Aorta (tissue), 5 donors: ENCODE results near the gene FYCO1. TPM values are rescaled to one million over a fixed set of nuclear protein-coding genes. Genes with fewer than 3 reads are reported as not detected.
"Not testable (repeated sequence)": the region's sequence is repeated elsewhere in the genome, so short reads cannot be mapped to it uniquely, and the experiment has no call there.

ENCODE experiments used
- ATAC-seq: fragments of 200-7000 bp; cut with Tn5 transposase; one replicate; pipeline ENCODE4 v1.9.1; 2022; ENCODE audit warnings: moderate library complexity; ENCODE audit not compliant: low FRiP score
- DNase-seq, 2 donors: peaks; one replicate each; pipeline ENCODE4 v3.0.0-alpha.2; 2020
- H3K27ac ChIP-seq, 2 donors: one replicate each; pipeline ENCODE4 v1.5.1; 2013; ENCODE audit warnings: low read length in 2 of 2, mild to moderate bottlenecking in 2 of 2, moderate library complexity in 2 of 2, control low read depth in 1 of 2, inconsistent platforms in 1 of 2, low read depth in 1 of 2
- H3K27me3 ChIP-seq, 2 donors: one replicate each; pipeline ENCODE4 v1.6.1; 2013; ENCODE audit warnings: control low read depth in 1 of 2, low read length in 1 of 2, mild to moderate bottlenecking in 1 of 2, moderate library complexity in 1 of 2; ENCODE audit not compliant: insufficient read depth in 2 of 2, control insufficient read depth in 1 of 2
- H3K36me3 ChIP-seq, 2 donors: one replicate each; pipeline ENCODE4 v1.6.1; 2013; ENCODE audit warnings: control low read depth in 1 of 2, low read length in 1 of 2, mild to moderate bottlenecking in 1 of 2; ENCODE audit not compliant: insufficient read depth in 2 of 2, control insufficient read depth in 1 of 2
- H3K4me1 ChIP-seq, 2 donors: one replicate each; pipeline ENCODE4 v1.6.1; 2013; ENCODE audit warnings: low read length in 2 of 2, control low read depth in 1 of 2, mild to moderate bottlenecking in 1 of 2, moderate library complexity in 1 of 2; ENCODE audit not compliant: insufficient read depth in 2 of 2, control insufficient read depth in 1 of 2
- H3K4me3 ChIP-seq, 2 donors: one replicate each; pipeline ENCODE4 v1.5.1; 2013; ENCODE audit warnings: low read length in 2 of 2, control low read depth in 1 of 2, mild to moderate bottlenecking in 1 of 2
- H3K9me3 ChIP-seq: one replicate; pipeline ENCODE4 v1.6.1; 2013; ENCODE audit warnings: mild to moderate bottlenecking, low read length; ENCODE audit not compliant: control insufficient read depth
- WGBS, 2 donors: extraction: QIAGEN DNeasy Blood & Tissue Kit; methylation state at CpG; one replicate each; pipeline ENCODE4 v1.1.7; 2013; 5-methylcytosine and 5-hydroxymethylcytosine counted together
- intact Hi-C, 2 donors: fragments of 100-400 bp; cut with DNase I; formaldehyde crosslinking; loops; one replicate each; pipeline versions ENCODE4 v1.14.2 to v1.15.0; 2022
- polyA plus RNA-seq, 2 donors: library from polyadenylated mRNA; stranded (reverse); fragments of 200-250 nt; gene quantifications; one replicate each; pipeline ENCODE4 v1.2.3, GENCODE V29; 2013
- total RNA-seq, 2 donors: library from RNA; stranded (reverse); fragmentation: NEBNext Ultra II Directional; extraction: Animal tissue kit (Norgen Biotek cat#: 25700); gene quantifications; one replicate each; pipeline ENCODE4 v1.2.1, GENCODE V29; 2021
- donor health status: healthy with polysubstance abuse.
- donor health status: Bipolar disorder and iron deficiency.
- donor health status: DM: no; HTN: no; CAD: no.
- donor health status: DM: no; HTN: no; CAD: no.
- donor health status: DM: yes; HTN: yes; CAD: no.

The FYCO1 gene
- total and polyA plus RNA-seq, 4 donors = 15.9 to 91.8 (median 51.7) TPM

DNA sequence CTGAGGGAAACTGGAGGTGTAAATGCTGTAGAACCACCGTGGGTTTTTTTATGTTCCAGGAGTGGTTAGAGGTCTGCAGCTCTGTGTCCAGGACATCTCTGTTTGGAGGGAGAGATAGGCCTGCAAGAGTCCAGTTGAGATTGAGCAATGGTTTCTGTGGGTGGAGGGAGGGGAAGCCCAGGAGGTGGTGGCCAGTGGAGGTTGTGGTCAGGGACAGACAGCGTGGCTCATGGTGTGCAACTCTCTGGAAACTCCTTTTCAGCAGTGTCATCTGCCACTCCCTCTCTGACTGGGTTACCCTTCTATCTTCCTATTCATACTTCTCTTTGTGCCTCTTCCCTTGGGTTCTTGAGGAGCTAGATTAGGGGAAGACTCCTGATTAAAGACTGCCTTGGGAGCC is 22.1 kb upstream of the FYCO1 start:
- intact Hi-C loops = no loop called here

DNA sequence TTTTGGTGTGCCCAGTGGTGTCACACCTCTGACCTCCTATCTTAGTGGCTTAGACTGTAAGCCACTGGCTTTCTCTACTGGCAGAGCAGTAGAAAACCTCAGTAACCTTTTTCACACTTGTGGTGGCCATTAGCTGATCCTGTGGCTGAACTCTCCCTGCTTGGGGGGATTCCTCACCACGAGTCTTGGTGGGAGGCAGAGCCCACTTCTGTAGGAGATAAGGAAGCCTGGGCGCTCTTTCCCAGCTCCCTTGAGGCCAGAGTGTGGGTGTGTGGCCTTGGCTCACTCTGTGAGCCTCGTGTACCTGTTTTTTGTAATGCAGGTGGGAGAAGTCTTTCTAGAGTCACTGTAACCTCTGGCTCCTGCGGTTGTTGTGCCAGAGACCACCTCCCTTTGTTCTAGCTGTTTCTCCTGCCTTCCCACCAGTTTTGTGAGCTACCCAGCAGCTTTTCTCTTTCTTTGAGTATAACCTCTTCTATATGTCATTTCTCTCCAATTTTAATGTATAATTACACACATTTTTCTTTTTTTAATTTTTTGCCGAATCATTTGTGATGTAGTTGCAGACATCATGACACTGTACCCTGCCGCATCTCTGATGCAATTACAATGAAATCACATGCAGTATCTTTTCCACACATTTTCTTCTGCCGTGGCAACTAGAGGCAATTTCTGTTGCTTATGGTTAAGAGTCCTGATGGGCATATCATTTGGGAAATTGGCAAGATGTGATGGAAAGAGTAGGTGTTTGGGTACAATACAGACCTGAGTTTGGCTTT is 17.9 kb upstream of the FYCO1 start:
- H3K27ac ChIP-seq = no peak overlapping the region
- H3K4me3 ChIP-seq = no peak overlapping the region
- ATAC-seq (no peak), DNase-seq (no peak)
- 79 to 84% methylated on average over 7 of the region's 7 CpGs for WGBS, 2 donors
- intact Hi-C loops = no loop called here
- no peaks in the 10 kb centered on the region for H3K9me3 ChIP-seq
- no peaks in the 10 kb centered on the region for H3K4me1 ChIP-seq
- H3K27me3 ChIP-seq = no peaks in the 10 kb centered on the region
- H3K36me3 ChIP-seq = no peaks in the 10 kb centered on the region

More for the DNA sequence above, 22.1 kb upstream of the FYCO1 start:
- Histone ChIP-seq H3K27ac (no peak overlapping the region), H3K36me3 (no peaks in the 10 kb centered on the region), H3K9me3 (no peaks in the 10 kb centered on the region), H3K27me3 (no peaks in the 10 kb centered on the region), H3K4me3 (no peak overlapping the region), H3K4me1 (no peaks in the 10 kb centered on the region)
- DNase-seq = peak in 1 of 2 donors; percentile 61
- 83 to 93% methylated on average over 2 of the region's 2 CpGs for WGBS, 2 donors
- ATAC-seq = peak; percentile 36

DNA sequence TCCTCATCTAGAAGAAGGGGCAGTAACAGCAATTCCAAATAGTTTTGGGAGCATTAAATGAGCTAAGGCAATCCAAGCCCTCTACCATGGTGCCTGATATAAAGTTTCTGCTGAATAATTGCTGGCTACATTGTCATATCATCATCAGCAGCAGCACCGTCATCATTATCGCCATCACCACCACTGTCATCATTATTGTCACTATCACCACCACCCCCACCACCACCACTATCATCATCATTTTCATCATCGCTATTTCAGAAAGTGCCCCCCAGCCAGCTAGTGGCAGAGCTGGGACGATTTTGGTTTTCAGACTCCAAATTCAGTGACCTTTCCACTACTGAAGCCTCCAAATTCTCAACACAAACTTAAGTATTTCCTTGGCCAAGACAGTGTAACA is 16.6 kb upstream of the FYCO1 start:
- no peaks in the 10 kb centered on the region for H3K27me3 ChIP-seq
- H3K36me3 ChIP-seq = no peaks in the 10 kb centered on the region
- no peaks in the 10 kb centered on the region for H3K4me1 ChIP-seq
- no peak overlapping the region for H3K27ac ChIP-seq
- no peak for DNase-seq
- 87% methylated on average over 4 of the region's 4 CpGs for WGBS, 2 donors
- intact Hi-C loops = no loop called here
- no peaks in the 10 kb centered on the region for H3K9me3 ChIP-seq
- ATAC-seq = no peak
- no peak overlapping the region for H3K4me3 ChIP-seq

- DNase-seq (no peak), ATAC-seq (no peak)
- 94 to 96% methylated on average over 2 of the region's 2 CpGs for WGBS, 2 donors
- H3K27ac ChIP-seq = no peak overlapping the region
- no peaks in the 10 kb centered on the region for H3K36me3 ChIP-seq
- intact Hi-C loops = no loop called here
- no peaks in the 10 kb centered on the region for H3K9me3 ChIP-seq
- no peak overlapping the region for H3K4me3 ChIP-seq
- H3K4me1 ChIP-seq = no peaks in the 10 kb centered on the region
- no peaks in the 10 kb centered on the region for H3K27me3 ChIP-seq
These were observed 15.0 kb upstream of the FYCO1 start for GRCh38 chr3:46010519-46011113.

GRCh38 chr3:46008058-46008457 is 12.4 kb upstream of the FYCO1 start:
- ATAC-seq (no peak), DNase-seq (no peak)
- H3K27me3 ChIP-seq = no peaks in the 10 kb centered on the region
- no peaks in the 10 kb centered on the region for H3K4me1 ChIP-seq
- no peak overlapping the region for H3K4me3 ChIP-seq
- H3K9me3 ChIP-seq = no peaks in the 10 kb centered on the region
- intact Hi-C loops = loop anchor here in 1 of 2 donors (5.0 kb wide), 1 partner anchor 59 kb away; no protein-coding TSS in a partner anchor
- no peak overlapping the region for H3K27ac ChIP-seq
- no peaks in the 10 kb centered on the region for H3K36me3 ChIP-seq
- WGBS, 2 donors = 88 to 94% methylated on average over 6 of the region's 6 CpGs

GRCh38 chr3:46007280-46007679 is 11.7 kb upstream of the FYCO1 start:
- H3K27ac ChIP-seq = no peak overlapping the region
- ATAC-seq (no peak), DNase-seq (no peak)
- H3K4me3 ChIP-seq = no peak overlapping the region
- no peaks in the 10 kb centered on the region for H3K36me3 ChIP-seq
- H3K27me3 ChIP-seq = no peaks in the 10 kb centered on the region
- intact Hi-C loops = loop anchor here in 1 of 2 donors (5.0 kb wide), 1 partner anchor 60 kb away; no protein-coding TSS in a partner anchor
- no peaks in the 10 kb centered on the region for H3K9me3 ChIP-seq
- H3K4me1 ChIP-seq = no peaks in the 10 kb centered on the region

DNA sequence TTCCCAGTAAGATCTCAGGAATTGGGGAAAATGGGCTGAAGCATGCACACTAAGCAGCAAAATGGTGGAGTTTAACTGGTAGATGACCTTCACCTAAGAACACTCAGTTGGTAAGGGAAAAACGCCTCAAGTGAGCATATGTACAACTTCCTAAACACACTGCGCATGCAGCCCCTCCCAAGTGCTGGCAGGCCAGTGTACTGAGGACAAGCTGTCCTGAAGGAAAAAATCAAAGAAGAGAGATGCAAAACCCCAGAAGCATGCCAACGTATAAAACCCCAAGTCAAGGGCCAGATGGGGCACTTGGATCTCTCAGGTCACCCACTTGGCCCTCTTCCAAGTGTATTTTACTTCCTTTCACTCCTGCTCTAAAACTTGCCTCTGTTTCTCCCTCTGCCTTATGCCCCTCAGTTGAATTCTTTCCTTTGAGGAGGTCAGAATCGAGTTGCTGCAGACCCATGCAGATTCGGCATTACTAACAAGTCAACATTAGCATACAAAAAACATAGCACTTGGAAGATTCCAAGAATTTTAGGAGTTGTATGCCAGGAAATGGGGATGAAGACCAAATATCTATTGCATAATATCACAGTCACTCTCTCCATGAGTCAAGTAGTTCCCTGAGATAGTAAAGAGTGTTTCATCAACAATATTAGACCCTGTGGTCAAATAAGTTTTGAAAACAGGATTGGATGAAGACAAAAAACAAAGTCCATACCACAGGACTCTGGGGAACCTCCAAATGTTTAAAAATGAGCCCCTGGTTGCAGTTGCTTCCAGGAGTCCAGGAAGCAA is 10.8 kb upstream of the FYCO1 start:
- ATAC-seq (peak; percentile 73), DNase-seq (no peak)
- no peak overlapping the region for H3K27ac ChIP-seq
- H3K27me3 ChIP-seq = no peaks in the 10 kb centered on the region
- no peaks in the 10 kb centered on the region for H3K4me1 ChIP-seq
- intact Hi-C loops = loop anchor here in 1 of 2 donors (5.0 kb wide), 1 partner anchor 61 kb away; no protein-coding TSS in a partner anchor
- H3K36me3 ChIP-seq = no peaks in the 10 kb centered on the region
- 73 to 75% methylated on average over 5 of the region's 5 CpGs for WGBS, 2 donors
- H3K9me3 ChIP-seq = no peaks in the 10 kb centered on the region
- H3K4me3 ChIP-seq = no peak overlapping the region

- H3K9me3 ChIP-seq, DNase-seq, H3K27ac ChIP-seq, H3K36me3 ChIP-seq, ATAC-seq, intact Hi-C loops, H3K27me3 ChIP-seq, H3K4me3 ChIP-seq, H3K4me1 ChIP-seq: not testable (repeated sequence)
These were observed 8.1 kb upstream of the FYCO1 start for GRCh38 chr3:46003706-46004105.
